IMR-90 (cell line): ENCODE data around the gene MEGF11. TPM values are rescaled to one million over a fixed set of nuclear protein-coding genes. Genes with fewer than 3 reads are reported as not detected.

Source experiments
- ATAC-seq: fragments of 200-7000 bp; cut with Tn5 transposase; 2 replicates; pipeline ENCODE4 v1.9.1; 2020; ENCODE audit warnings: low read depth, mild to moderate bottlenecking, moderate library complexity
- BruUV-seq: library from RNA; stranded (reverse); fragments of 400-500 nt; replicated peaks from 2 replicates; lab custom pipeline; 2021; lab: Mats Ljungman, UMichigan
- CTCF ChIA-PET: fragments of 300-600 bp; formaldehyde crosslinking; extraction: SDS; loops from one replicate; lab custom pipeline; 2021; ENCODE audit warnings: antibody characterized with exemption; lab: Yijun Ruan, JAX
- POLR2A ChIA-PET: fragments of 300-600 bp; sonication (Branson Sonifier 250); formaldehyde crosslinking; loops from one replicate; lab custom pipeline; 2022; ENCODE audit warnings: antibody characterized with exemption; ENCODE audit not compliant: unreplicated experiment; lab: Charles Lee
- DNase-seq: peaks from one replicate; pipeline ENCODE4 v3.0.0; 2013
- H2AFZ ChIP-seq: replicated peaks from 2 replicates; pipeline ENCODE3; 2013; ENCODE audit warnings: low read length, mild to moderate bottlenecking; ENCODE audit not compliant: poor library complexity
- H2AK5ac ChIP-seq: 2 replicates; pipeline ENCODE4 v1.6.1; 2013; ENCODE audit warnings: low read depth, low read length, inconsistent platforms
- H2AK9ac ChIP-seq: replicated peaks from 2 replicates; pipeline ENCODE3; 2013; ENCODE audit warnings: mild to moderate bottlenecking, low read depth, low read length, moderate library complexity; ENCODE audit not compliant: poor library complexity
- H2BK120ac ChIP-seq: 2 replicates; pipeline ENCODE4 v1.6.1; 2013; ENCODE audit warnings: low read depth, low read length, inconsistent platforms
- H2BK15ac ChIP-seq: 3 replicates; pipeline ENCODE4 v1.6.1; 2013; ENCODE audit warnings: low read depth, low read length, inconsistent platforms
- H2BK20ac ChIP-seq: 2 replicates; pipeline ENCODE4 v1.6.1; 2013; ENCODE audit warnings: low read depth, mild to moderate bottlenecking, inconsistent platforms, low read length, moderate library complexity
- H2BK5ac ChIP-seq: 2 replicates; pipeline ENCODE4 v1.6.1; 2013; ENCODE audit warnings: mild to moderate bottlenecking, low read depth, low read length, inconsistent platforms; ENCODE audit not compliant: poor library complexity, severe bottlenecking
- H3K14ac ChIP-seq: replicated peaks from 2 replicates; pipeline ENCODE4 v1.6.1; 2013; ENCODE audit warnings: low read depth, low read length, inconsistent platforms
- H3K18ac ChIP-seq: 2 replicates; pipeline ENCODE4 v1.6.1; 2013; ENCODE audit warnings: low read depth, low read length, control low read depth
- H3K23ac ChIP-seq: 2 replicates; pipeline ENCODE4 v1.6.1; 2013; ENCODE audit warnings: low read depth, low read length, inconsistent platforms
- H3K27ac ChIP-seq: 2 replicates; pipeline ENCODE4 v1.5.1; 2013; ENCODE audit warnings: mild to moderate bottlenecking, control low read depth, low read length; ENCODE audit not compliant: insufficient read depth
- H3K27me3 ChIP-seq: 2 replicates; pipeline ENCODE4 v1.6.1; 2013; ENCODE audit warnings: low read length; ENCODE audit not compliant: control insufficient read depth, insufficient read depth
- H3K36me3 ChIP-seq: 2 replicates; pipeline ENCODE4 v1.6.1; 2013; ENCODE audit warnings: low read length, mixed read lengths; ENCODE audit not compliant: control insufficient read depth, insufficient read depth
- H3K4ac ChIP-seq: 2 replicates; pipeline ENCODE4 v1.6.1; 2013; ENCODE audit warnings: low read depth, low read length, inconsistent platforms
- H3K4me1 ChIP-seq: 2 replicates; pipeline ENCODE4 v1.6.1; 2013; ENCODE audit warnings: low read length, mixed read lengths; ENCODE audit not compliant: control insufficient read depth, insufficient read depth
- H3K4me2 ChIP-seq: 2 replicates; pipeline ENCODE4 v1.6.1; 2013; ENCODE audit warnings: low read depth, mild to moderate bottlenecking, control low read depth, low read length, moderate library complexity
- H3K4me3 ChIP-seq: 2 replicates; pipeline ENCODE4 v1.5.1; 2013; ENCODE audit warnings: low read depth, mild to moderate bottlenecking, control low read depth, low read length, moderate library complexity; ENCODE audit not compliant: insufficient read depth
- H3K56ac ChIP-seq: 2 replicates; pipeline ENCODE4 v1.6.1; 2013; ENCODE audit warnings: low read length, inconsistent platforms; ENCODE audit not compliant: insufficient read depth; ENCODE audit errors: extremely low read depth
- H3K79me1 ChIP-seq, 2 experiments: 2 replicates each; pipeline ENCODE4 v1.6.1; 2013; ENCODE audit warnings: low read length in 2 of 2, inconsistent platforms in 1 of 2, low read depth in 1 of 2
- H3K9ac ChIP-seq: 2 replicates; pipeline ENCODE4 v1.6.1; 2013; ENCODE audit warnings: low read depth, low read length, control low read depth
- H3K9me1 ChIP-seq: 2 replicates; pipeline ENCODE4 v1.6.1; 2013; ENCODE audit warnings: low read length, inconsistent platforms; ENCODE audit not compliant: insufficient read depth
- H3K9me3 ChIP-seq: 2 replicates; pipeline ENCODE4 v1.6.1; 2013; ENCODE audit warnings: low read length; ENCODE audit not compliant: control insufficient read depth, insufficient read depth
- H4K20me1 ChIP-seq: 2 replicates; pipeline ENCODE4 v1.6.1; 2013; ENCODE audit warnings: low read length, inconsistent platforms; ENCODE audit not compliant: insufficient read depth
- H4K5ac ChIP-seq: 2 replicates; pipeline ENCODE4 v1.6.1; 2013; ENCODE audit warnings: mild to moderate bottlenecking, low read depth, low read length, control low read depth
- H4K8ac ChIP-seq, 2 experiments: 2 replicates each; pipeline ENCODE4 v1.6.1; 2013; ENCODE audit warnings: low read depth in 2 of 2, low read length in 2 of 2, control low read depth in 1 of 2, inconsistent platforms in 1 of 2
- H4K91ac ChIP-seq: 2 replicates; pipeline ENCODE4 v1.6.1; 2013; ENCODE audit warnings: low read depth, low read length, inconsistent platforms; ENCODE audit not compliant: insufficient read depth
- BHLHE40 ChIP-seq: fragments of 150-350 bp; IDR thresholded peaks from 2 replicates; pipeline ENCODE4 v1.6.1; 2016; ENCODE audit warnings: mild to moderate bottlenecking, low read depth, low read length
- CEBPB ChIP-seq: IDR thresholded peaks from 2 replicates; pipeline ENCODE4 v1.6.1; 2012; ENCODE audit warnings: low read depth, low read length, improper control_type of control experiment
- CHD1 ChIP-seq: IDR thresholded peaks from 2 replicates; pipeline ENCODE4 v1.6.1; 2012; ENCODE audit warnings: low read depth, low read length, improper control_type of control experiment
- FOS ChIP-seq: fragments of 150-350 bp; IDR thresholded peaks from 2 replicates; pipeline ENCODE4 v1.6.1; 2016; ENCODE audit warnings: low read depth, low read length
- MAFK ChIP-seq: IDR thresholded peaks from 2 replicates; pipeline ENCODE4 v1.6.1; 2012; ENCODE audit warnings: low read depth, low read length, improper control_type of control experiment
- MAZ ChIP-seq: IDR thresholded peaks from 2 replicates; pipeline ENCODE4 v1.6.1; 2012; ENCODE audit warnings: low read depth, mild to moderate bottlenecking, low read length, improper control_type of control experiment, moderate library complexity, borderline replicate concordance
- MXI1 ChIP-seq: IDR thresholded peaks from 2 replicates; pipeline ENCODE4 v1.6.1; 2012; ENCODE audit warnings: low read depth, mild to moderate bottlenecking, low read length, moderate library complexity, borderline replicate concordance
- NFE2L2 ChIP-seq: fragments of 150-350 bp; IDR thresholded peaks from 2 replicates; pipeline ENCODE4 v1.6.1; 2016; ENCODE audit warnings: low read depth, mild to moderate bottlenecking, low read length
- POLR2A ChIP-seq: IDR thresholded peaks from 2 replicates; pipeline ENCODE4 v1.6.1; 2012; ENCODE audit warnings: mild to moderate bottlenecking, low read depth, low read length
- RAD21 ChIP-seq: IDR thresholded peaks from 2 replicates; pipeline ENCODE4 v1.6.1; 2012; ENCODE audit warnings: low read length, improper control_type of control experiment
- RCOR1 ChIP-seq: IDR thresholded peaks from 2 replicates; pipeline ENCODE4 v1.6.1; 2012; ENCODE audit warnings: mild to moderate bottlenecking, low read length, improper control_type of control experiment; ENCODE audit not compliant: insufficient replicate concordance
- RFX5 ChIP-seq: IDR thresholded peaks from 2 replicates; pipeline ENCODE4 v1.8.0; 2012; ENCODE audit warnings: low read depth, mild to moderate bottlenecking, low read length, moderate library complexity
- SMC3 ChIP-seq: fragments of 150-350 bp; IDR thresholded peaks from 2 replicates; pipeline ENCODE4 v1.6.1; 2016; ENCODE audit warnings: low read depth, mild to moderate bottlenecking, antibody characterized with exemption, low read length, moderate library complexity
- WGBS, 2 experiments: methylation state at CpG; one replicate each; pipeline versions ENCODE4 v1.1.5 to v1.1.7; 2013; ENCODE audit warnings: missing lambda C conversion rate in 2 of 2; ENCODE audit not compliant: insufficient read length in 1 of 2; ENCODE audit errors: extremely low coverage in 2 of 2; 5-methylcytosine and 5-hydroxymethylcytosine counted together
- dilution Hi-C: fragments of 300-500 bp; cut with HindIII; formaldehyde crosslinking; loops from one replicate; pipeline ENCODE4 v1.14.3; 2018; ENCODE audit warnings: low sequenced_read_pairs; ENCODE audit not compliant: unreplicated experiment
- in situ Hi-C: fragments of 300-500 bp; cut with MboI; formaldehyde crosslinking; loops from 3 replicates; pipeline ENCODE4 v1.14.3; 2019; ENCODE audit warnings: low sequenced_read_pairs, inconsistent platforms, mixed read lengths
- intact Hi-C: fragments of 100-400 bp; cut with micrococcal nuclease; formaldehyde crosslinking; loops from 2 replicates; pipeline ENCODE4 v1.10.0; 2022
- polyA plus RNA-seq, 3 experiments: library from polyadenylated mRNA; depleted of rRNA; stranded (reverse); fragments of >200 nt; gene quantifications; 2 replicates each; pipeline ENCODE4 v1.2.3, GENCODE V29; 2012; ENCODE audit warnings: low replicate concordance in 1 of 3
- total RNA-seq: library from RNA; depleted of rRNA; stranded (reverse); fragments of >200 nt; gene quantifications from 2 replicates; pipeline ENCODE4 v1.2.3, GENCODE V29; 2012
- TF ChIP-seq, protein P1 (sequence below): conservative IDR thresholded peaks from 2 replicates; pipeline ENCODE4 v1.5.1; 2012; ENCODE audit warnings: mild to moderate bottlenecking, low read depth, low read length, improper control_type of control experiment
- TF ChIP-seq, protein P2 (sequence below): fragments of 150-350 bp; IDR thresholded peaks from 2 replicates; pipeline ENCODE4 v1.6.1; 2016; ENCODE audit warnings: low read depth, mild to moderate bottlenecking, low read length, moderate library complexity, borderline replicate concordance
- TF ChIP-seq, protein P3 (sequence below): fragments of 150-350 bp; IDR thresholded peaks from 2 replicates; pipeline ENCODE4 v1.6.1; 2017; ENCODE audit warnings: mild to moderate bottlenecking, antibody characterized with exemption, low read length, low read depth

Gene MEGF11
- total and polyA plus RNA-seq, 2 of the 4 experiments (the other 2 are of a cell fraction), result not detected

DNA sequence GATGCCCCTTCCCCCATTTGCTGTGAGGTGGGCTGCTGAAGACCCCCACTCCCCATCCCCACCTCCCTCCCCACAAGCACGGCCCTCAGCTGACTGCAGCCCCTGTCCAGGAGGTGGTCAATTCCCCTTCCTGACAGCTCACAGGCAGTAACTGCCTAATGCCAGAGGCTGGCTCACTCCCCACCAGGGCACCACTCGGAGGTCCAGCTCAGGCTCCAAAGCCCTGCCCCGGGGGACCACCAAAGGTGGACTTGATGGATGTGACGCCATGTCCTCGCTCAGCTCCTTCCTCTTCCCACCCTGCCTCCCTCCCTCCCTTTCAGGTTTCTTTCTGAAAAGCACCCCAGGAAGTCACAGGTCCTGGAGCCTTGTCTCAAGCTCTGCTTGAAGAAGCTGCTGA is 82.8 kb downstream of the MEGF11 start:
- Histone ChIP-seq H2AFZ (no peak overlapping the region), H3K4me1 (no peaks in the 10 kb centered on the region), H3K9me1 (0 out of 2 replicates have a peak, but pooled peaks cover 2% of the 10 kb centered on the region), H3K23ac (no peak overlapping the region), H4K5ac (no peak overlapping the region), H2AK5ac (no peak overlapping the region), H3K4me3 (no peak overlapping the region), H2BK15ac (no peak overlapping the region), H2AK9ac (no peak overlapping the region), H4K91ac (no peak overlapping the region), H3K9ac (no peak overlapping the region), H4K20me1 (no peaks in the 10 kb centered on the region), H3K27ac (no peak overlapping the region), H2BK120ac (no peak overlapping the region), H3K79me1 (no peaks in the 10 kb centered on the region), H4K8ac (no peak overlapping the region), H3K27me3 (peaks cover 49% of the 10 kb centered on the region), H3K14ac (no peak overlapping the region), H3K56ac (no peak overlapping the region), H3K36me3 (no peaks in the 10 kb centered on the region), H3K9me3 (no peaks in the 10 kb centered on the region), H2BK5ac (no peak overlapping the region), H3K4ac (no peak overlapping the region), H3K4me2 (no peak overlapping the region), H2BK20ac (no peak overlapping the region), H3K18ac (no peak overlapping the region)
- WGBS, 2 experiments, result 24% methylated on average over 4 of the region's 5 CpGs; no CpG with 5 or more reads in 1 of the 2 experiments
- POLR2A ChIA-PET, result no interaction called here
- in situ Hi-C loops, result no loop called here
- DNase-seq (no peak), ATAC-seq (no peak)
- CTCF ChIA-PET, result no interaction called here
- BruUV-seq, result no TSS peak
- intact Hi-C loops, result no loop called here
- dilution Hi-C loops, result no loop called here
- TF ChIP-seq RAD21, result no peak
- TF ChIP-seq POLR2A, result no peak
- TF ChIP-seq RCOR1, result no peak
- TF ChIP-seq, protein P1, sequence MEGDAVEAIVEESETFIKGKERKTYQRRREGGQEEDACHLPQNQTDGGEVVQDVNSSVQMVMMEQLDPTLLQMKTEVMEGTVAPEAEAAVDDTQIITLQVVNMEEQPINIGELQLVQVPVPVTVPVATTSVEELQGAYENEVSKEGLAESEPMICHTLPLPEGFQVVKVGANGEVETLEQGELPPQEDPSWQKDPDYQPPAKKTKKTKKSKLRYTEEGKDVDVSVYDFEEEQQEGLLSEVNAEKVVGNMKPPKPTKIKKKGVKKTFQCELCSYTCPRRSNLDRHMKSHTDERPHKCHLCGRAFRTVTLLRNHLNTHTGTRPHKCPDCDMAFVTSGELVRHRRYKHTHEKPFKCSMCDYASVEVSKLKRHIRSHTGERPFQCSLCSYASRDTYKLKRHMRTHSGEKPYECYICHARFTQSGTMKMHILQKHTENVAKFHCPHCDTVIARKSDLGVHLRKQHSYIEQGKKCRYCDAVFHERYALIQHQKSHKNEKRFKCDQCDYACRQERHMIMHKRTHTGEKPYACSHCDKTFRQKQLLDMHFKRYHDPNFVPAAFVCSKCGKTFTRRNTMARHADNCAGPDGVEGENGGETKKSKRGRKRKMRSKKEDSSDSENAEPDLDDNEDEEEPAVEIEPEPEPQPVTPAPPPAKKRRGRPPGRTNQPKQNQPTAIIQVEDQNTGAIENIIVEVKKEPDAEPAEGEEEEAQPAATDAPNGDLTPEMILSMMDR, result no peak
- TF ChIP-seq BHLHE40, result no peak
- TF ChIP-seq MAFK, result no peak
- no peak for TF ChIP-seq CEBPB
- TF ChIP-seq SMC3, result no peak
- TF ChIP-seq, protein P2, sequence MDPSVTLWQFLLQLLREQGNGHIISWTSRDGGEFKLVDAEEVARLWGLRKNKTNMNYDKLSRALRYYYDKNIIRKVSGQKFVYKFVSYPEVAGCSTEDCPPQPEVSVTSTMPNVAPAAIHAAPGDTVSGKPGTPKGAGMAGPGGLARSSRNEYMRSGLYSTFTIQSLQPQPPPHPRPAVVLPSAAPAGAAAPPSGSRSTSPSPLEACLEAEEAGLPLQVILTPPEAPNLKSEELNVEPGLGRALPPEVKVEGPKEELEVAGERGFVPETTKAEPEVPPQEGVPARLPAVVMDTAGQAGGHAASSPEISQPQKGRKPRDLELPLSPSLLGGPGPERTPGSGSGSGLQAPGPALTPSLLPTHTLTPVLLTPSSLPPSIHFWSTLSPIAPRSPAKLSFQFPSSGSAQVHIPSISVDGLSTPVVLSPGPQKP, result no peak
- TF ChIP-seq NFE2L2, result no peak
- no peak for TF ChIP-seq FOS
- no peak for TF ChIP-seq CHD1
- no peak for TF ChIP-seq MAZ
- no peak for TF ChIP-seq RFX5
- TF ChIP-seq, protein P3, sequence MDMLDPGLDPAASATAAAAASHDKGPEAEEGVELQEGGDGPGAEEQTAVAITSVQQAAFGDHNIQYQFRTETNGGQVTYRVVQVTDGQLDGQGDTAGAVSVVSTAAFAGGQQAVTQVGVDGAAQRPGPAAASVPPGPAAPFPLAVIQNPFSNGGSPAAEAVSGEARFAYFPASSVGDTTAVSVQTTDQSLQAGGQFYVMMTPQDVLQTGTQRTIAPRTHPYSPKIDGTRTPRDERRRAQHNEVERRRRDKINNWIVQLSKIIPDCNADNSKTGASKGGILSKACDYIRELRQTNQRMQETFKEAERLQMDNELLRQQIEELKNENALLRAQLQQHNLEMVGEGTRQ, result no peak
- no peak for TF ChIP-seq MXI1
